GM12874 (cell line): ENCODE measurements around the gene MOCS1.

Experiments
- TF ChIP-seq, protein P1 (sequence below): IDR thresholded peaks from 2 replicates; pipeline ENCODE4 v1.5.1; 2011; ENCODE audit warnings: low read depth, mild to moderate bottlenecking, control low read depth, low read length, moderate library complexity; ENCODE audit not compliant: insufficient read depth

MOCS1 gene

DNA sequence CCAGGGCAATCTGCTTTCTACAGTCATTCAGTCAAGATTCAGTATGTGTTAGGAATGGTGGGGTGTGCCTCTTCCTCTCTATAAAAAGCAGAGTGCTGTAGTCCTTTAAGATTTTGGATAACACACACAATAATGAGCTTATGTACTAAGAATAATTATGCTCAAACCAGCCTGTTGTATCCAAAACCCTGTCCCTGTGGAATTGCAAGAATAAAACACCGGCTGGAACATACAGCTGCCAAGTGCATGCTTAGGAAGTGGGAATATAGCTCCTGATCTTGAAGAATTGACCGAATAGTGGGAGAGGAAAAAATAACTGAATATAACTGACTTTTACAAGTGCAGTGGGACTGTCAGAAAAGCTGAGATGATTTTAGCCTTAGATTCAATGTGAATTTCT is 979 bp upstream of the MOCS1 start:
- TF ChIP-seq, protein P1, sequence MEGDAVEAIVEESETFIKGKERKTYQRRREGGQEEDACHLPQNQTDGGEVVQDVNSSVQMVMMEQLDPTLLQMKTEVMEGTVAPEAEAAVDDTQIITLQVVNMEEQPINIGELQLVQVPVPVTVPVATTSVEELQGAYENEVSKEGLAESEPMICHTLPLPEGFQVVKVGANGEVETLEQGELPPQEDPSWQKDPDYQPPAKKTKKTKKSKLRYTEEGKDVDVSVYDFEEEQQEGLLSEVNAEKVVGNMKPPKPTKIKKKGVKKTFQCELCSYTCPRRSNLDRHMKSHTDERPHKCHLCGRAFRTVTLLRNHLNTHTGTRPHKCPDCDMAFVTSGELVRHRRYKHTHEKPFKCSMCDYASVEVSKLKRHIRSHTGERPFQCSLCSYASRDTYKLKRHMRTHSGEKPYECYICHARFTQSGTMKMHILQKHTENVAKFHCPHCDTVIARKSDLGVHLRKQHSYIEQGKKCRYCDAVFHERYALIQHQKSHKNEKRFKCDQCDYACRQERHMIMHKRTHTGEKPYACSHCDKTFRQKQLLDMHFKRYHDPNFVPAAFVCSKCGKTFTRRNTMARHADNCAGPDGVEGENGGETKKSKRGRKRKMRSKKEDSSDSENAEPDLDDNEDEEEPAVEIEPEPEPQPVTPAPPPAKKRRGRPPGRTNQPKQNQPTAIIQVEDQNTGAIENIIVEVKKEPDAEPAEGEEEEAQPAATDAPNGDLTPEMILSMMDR = no peak

DNA sequence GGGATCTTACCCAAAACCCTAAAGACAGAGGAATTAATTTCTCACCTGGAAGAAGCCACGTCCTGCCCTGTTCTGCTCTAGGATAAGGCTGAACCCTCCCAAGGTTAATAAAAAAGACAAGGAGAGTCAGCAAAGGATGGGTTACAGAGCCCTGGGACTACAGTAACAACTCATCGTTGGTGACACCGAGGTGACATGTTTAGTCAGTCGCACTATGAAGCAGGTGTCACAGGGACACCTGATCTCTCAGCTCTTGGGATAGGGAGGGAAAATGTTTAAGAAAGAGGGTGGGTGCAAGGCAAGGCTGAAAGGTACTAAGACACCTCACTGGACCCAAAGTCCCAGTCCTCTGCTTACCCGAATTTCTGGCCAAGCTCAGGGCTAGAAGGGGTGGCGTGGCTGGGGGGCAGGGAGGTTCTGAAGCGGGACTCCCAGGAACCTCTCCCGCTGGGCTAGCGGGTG is 562 bp downstream of the MOCS1 start:
- TF ChIP-seq, protein P1 = no peak

DNA sequence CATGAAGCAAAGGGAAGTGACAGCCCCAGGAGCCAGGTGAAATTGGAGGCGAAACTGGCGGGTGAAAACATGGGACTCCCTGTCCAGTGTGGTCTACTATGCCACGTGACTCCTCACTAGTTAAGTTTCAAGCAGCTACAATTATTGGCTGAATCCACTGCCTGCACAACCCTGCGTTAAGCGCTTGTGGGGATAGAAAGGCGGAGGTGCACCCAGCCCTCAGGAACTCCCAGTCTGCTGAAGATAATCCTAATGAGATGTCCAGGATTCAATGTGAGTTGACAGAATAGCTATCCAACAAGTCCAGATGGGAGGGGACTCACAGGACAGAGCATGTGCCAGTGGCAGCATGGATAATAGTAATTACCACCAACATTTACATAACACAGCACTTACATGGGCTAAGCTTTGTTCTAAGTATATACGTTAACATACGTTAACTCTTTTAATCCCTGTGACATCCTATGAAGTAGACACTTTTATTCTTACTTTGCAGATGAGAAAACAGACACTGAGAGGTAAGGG is 1.8 kb downstream of the MOCS1 start:
- TF ChIP-seq, protein P1 = no peak

DNA sequence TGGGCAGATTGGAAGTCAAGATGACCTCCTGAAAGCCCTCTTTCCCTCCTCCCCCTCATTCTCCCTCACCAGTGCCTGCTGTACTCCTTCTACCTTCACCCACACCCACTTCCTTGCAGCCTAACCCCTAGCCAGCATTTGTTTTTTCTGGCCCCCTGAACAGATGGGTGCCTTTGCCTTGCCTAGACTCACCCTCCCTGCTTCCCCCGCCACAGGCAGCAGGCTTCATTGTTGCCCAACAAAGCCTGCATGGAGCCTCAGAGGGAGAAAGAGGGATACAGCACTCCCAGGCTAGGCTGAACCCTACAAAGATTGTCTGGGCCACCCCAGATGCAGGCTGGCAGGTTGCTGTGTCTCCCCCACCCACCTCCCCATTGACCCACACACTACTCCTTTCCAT is 2.7 kb downstream of the MOCS1 start:
- TF ChIP-seq, protein P1 = no peak

DNA sequence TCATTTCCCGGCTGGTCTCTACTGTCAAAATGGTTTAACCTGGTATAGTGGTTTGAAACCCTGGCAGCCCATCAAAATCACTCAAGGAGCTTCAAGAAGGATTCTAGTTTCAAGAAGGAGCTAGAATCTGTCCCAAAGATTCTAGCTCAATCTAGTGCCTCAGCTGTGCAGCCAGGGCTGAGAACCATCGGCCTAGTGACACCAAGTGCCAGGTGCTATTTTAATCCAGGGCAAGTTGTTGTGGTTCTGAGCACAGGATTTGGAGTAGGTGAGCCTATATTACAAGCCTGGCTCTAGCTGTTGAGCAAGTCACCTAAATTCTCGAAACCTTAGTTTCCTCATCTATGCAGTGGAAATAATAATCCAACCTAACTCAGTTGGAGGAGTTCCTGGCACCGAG is 3.7 kb downstream of the MOCS1 start:
- TF ChIP-seq, protein P1 = no peak

DNA sequence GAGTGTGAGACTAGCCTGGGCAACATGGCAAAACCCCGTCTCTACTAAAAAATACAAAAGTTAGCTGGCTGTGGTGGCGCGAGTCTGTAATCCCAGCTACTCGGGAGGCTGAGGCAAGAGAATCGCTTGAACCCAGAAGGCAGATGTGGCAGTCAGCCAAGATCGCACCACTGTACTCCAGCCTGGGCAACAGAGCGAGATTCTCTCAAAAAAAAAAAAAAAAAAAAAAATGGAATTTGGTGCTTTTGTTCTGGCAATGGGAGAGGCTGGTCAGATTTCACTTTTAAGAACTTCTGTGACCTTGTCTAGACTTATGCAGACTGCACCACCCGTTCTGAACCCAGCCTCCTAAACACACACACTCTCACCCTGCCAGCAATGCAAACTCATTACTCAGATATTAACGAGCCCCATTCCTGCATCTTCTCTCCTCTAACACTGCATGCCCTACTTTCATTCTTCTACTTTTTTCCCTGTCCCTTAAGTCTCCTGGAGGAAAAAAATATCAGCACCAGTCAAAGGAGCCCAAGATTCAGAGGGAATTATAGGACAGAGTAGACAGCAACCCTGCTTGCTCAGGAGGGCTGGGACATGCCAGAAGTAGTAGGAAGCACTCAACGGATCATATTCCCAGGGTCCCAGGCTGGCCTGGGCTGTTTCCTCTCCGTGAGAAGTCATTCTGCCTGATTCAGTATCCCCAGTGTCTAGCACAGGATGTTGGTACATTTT is 4.4 kb downstream of the MOCS1 start:
- TF ChIP-seq, protein P1 = no peak

DNA sequence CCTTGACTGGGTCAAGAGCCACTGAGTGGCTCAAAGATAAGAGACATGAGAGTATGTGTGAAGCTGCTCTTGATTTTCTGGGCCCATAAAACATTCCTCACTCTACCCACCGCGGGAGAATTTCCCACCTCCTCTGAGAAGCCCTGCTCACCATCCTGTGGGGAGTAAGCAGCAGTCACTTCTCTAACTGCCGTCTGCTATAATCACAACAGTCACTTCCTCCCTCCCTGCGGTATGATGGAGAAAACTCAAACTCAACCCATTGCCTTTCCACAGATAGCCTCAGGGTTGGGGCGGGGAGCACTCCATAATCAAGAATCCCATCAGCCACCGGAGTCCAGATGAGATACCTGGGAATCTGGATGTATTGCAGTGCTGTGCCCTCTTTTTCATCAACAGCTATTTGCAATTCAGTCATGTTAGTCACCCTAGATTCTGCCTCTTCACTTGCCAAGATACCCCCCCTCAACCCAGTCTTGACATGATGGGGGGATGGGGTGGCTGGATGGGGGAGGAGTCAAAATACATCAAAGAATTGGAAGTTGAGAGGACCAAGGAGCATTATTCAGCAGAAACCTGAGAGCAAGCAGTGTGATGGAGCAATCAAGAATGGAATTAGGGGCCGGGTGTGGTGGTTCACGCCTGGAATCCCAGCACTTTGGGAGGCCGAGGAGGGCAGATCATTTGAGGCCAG is 5.1 kb downstream of the MOCS1 start:
- TF ChIP-seq, protein P1 = no peak
